Measurements from ENCODE around the gene SP6.

DNA sequence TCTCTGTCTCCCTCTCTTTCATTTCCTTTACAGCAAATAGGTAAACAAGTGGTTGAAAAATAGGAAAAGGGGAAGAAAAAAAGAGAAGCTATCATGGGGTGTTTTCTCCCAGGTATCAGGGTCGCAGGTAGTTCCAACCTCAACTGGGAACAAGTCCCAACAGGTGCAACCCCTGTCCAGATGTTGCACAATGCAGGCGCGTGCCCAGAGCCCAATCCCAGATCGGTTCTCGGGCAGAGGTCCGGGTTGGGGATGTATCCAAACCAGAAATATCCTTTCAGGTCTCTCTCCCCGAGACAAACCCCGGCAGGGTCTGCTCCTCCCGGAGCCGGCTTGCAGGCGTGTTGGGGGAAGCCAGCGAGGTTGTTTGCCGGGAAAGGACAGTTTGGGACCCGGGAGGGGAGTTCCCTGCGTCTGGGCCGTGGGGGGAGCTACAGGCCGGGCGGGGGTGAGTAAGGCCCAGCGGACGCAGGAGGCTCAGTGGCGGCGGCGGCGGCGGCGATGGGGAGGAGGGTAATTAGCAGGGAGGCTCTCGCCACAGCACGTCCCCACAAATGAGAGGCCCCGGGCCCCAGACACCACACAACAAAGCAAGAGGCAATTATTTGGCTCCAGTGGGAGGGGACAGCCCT lies 21.2 kb upstream of the SP6 start:
- TF ChIP-seq CTCF (IDR thresholded peaks at IDR 0.05) (no peak), POLR2A (IDR thresholded peaks at IDR 0.05) (no peak), EP300 (IDR thresholded peaks at IDR 0.05) (no peak)
